ENCODE measurements around the gene SORCS2.

The SORCS2 gene

GRCh38 chr4:7763106-7763505, 570.8 kb downstream of the SORCS2 start:
- peaks cover 13% of the 10 kb centered on the region for H3K4me1 Mint-ChIP-seq (ENCODE audit: low read depth)
- DNase-seq (ENCODE audit: low spot score), result no peak
- H3K27me3 Mint-ChIP-seq (ENCODE audit: low read depth), result no peaks in the 10 kb centered on the region
- H3K9me3 Mint-ChIP-seq, result no peaks in the 10 kb centered on the region
- peaks cover 1% of the 10 kb centered on the region for H3K36me3 Mint-ChIP-seq (ENCODE audit: low read depth)
- no peak overlapping the region for H3K27ac Mint-ChIP-seq
- H3K4me3 Mint-ChIP-seq, result no peak overlapping the region

GRCh38 chr4:7763788-7764187, 571.5 kb downstream of the SORCS2 start:
- Mint-ChIP-seq H3K27ac (no peak overlapping the region), H3K4me3 (no peak overlapping the region), H3K9me3 (no peaks in the 10 kb centered on the region), H3K36me3 (ENCODE audit: low read depth) (peaks cover 1% of the 10 kb centered on the region), H3K27me3 (ENCODE audit: low read depth) (no peaks in the 10 kb centered on the region), H3K4me1 (ENCODE audit: low read depth) (peaks cover 8% of the 10 kb centered on the region)
- no peak for DNase-seq (ENCODE audit: low spot score)

- Mint-ChIP-seq H3K9me3 (no peaks in the 10 kb centered on the region), H3K4me1 (ENCODE audit: low read depth) (peaks cover 3% of the 10 kb centered on the region), H3K36me3 (ENCODE audit: low read depth) (no peaks in the 10 kb centered on the region), H3K4me3 (no peak overlapping the region), H3K27me3 (ENCODE audit: low read depth) (no peaks in the 10 kb centered on the region), H3K27ac (no peak overlapping the region)
- DNase-seq (ENCODE audit: low spot score), result no peak
Observed at GRCh38 chr4:7764466-7764865, 572.1 kb downstream of the SORCS2 start.

GRCh38 chr4:7765666-7766065, 573.3 kb downstream of the SORCS2 start:
- no peak overlapping the region for H3K4me3 Mint-ChIP-seq
- no peak overlapping the region for H3K27ac Mint-ChIP-seq
- H3K4me1 Mint-ChIP-seq (ENCODE audit: low read depth), result peaks cover 4% of the 10 kb centered on the region
- no peaks in the 10 kb centered on the region for H3K9me3 Mint-ChIP-seq
- no peaks in the 10 kb centered on the region for H3K36me3 Mint-ChIP-seq (ENCODE audit: low read depth)
- H3K27me3 Mint-ChIP-seq (ENCODE audit: low read depth), result no peaks in the 10 kb centered on the region
- DNase-seq (ENCODE audit: low spot score), result no peak

GRCh38 chr4:7766086-7766485, 573.7 kb downstream of the SORCS2 start:
- Mint-ChIP-seq H3K4me3 (no peak overlapping the region), H3K27ac (no peak overlapping the region), H3K36me3 (ENCODE audit: low read depth) (no peaks in the 10 kb centered on the region)

GRCh38 chr4:7766661-7767345, 574.5 kb downstream of the SORCS2 start:
- Mint-ChIP-seq H3K9me3 (no peaks in the 10 kb centered on the region), H3K36me3 (ENCODE audit: low read depth) (no peaks in the 10 kb centered on the region), H3K4me1 (ENCODE audit: low read depth) (peaks cover 14% of the 10 kb centered on the region), H3K27ac (no peak overlapping the region), H3K27me3 (ENCODE audit: low read depth) (no peaks in the 10 kb centered on the region), H3K4me3 (no peak overlapping the region)
- no peak for DNase-seq (ENCODE audit: low spot score)

More at GRCh38 chr4:7766086-7766485, 573.7 kb downstream of the SORCS2 start:
- no peak for DNase-seq (ENCODE audit: low spot score)
- Mint-ChIP-seq H3K9me3 (no peaks in the 10 kb centered on the region), H3K27me3 (ENCODE audit: low read depth) (no peaks in the 10 kb centered on the region), H3K4me1 (ENCODE audit: low read depth) (peaks cover 8% of the 10 kb centered on the region)

GRCh38 chr4:7767526-7767925, 575.2 kb downstream of the SORCS2 start:
- no peaks in the 10 kb centered on the region for H3K27me3 Mint-ChIP-seq (ENCODE audit: low read depth)
- no peak overlapping the region for H3K27ac Mint-ChIP-seq
- no peak overlapping the region for H3K4me3 Mint-ChIP-seq
- H3K4me1 Mint-ChIP-seq (ENCODE audit: low read depth), result peaks cover 16% of the 10 kb centered on the region
- H3K36me3 Mint-ChIP-seq (ENCODE audit: low read depth), result no peaks in the 10 kb centered on the region
- no peaks in the 10 kb centered on the region for H3K9me3 Mint-ChIP-seq
- no peak for DNase-seq (ENCODE audit: low spot score)

GRCh38 chr4:7767966-7768365, 575.6 kb downstream of the SORCS2 start:
- DNase-seq (ENCODE audit: low spot score), result no peak

GRCh38 chr4:7768736-7769135, 576.4 kb downstream of the SORCS2 start:
- Mint-ChIP-seq H3K27ac (no peak overlapping the region), H3K9me3 (no peaks in the 10 kb centered on the region), H3K4me1 (ENCODE audit: low read depth) (peaks cover 16% of the 10 kb centered on the region), H3K4me3 (no peak overlapping the region), H3K27me3 (ENCODE audit: low read depth) (no peaks in the 10 kb centered on the region), H3K36me3 (ENCODE audit: low read depth) (no peaks in the 10 kb centered on the region)
- DNase-seq (ENCODE audit: low spot score), result no peak

More at GRCh38 chr4:7767966-7768365, 575.6 kb downstream of the SORCS2 start:
- no peaks in the 10 kb centered on the region for H3K27me3 Mint-ChIP-seq (ENCODE audit: low read depth)
- H3K4me3 Mint-ChIP-seq, result no peak overlapping the region
- H3K36me3 Mint-ChIP-seq (ENCODE audit: low read depth), result no peaks in the 10 kb centered on the region
- H3K9me3 Mint-ChIP-seq, result no peaks in the 10 kb centered on the region
- peaks cover 16% of the 10 kb centered on the region for H3K4me1 Mint-ChIP-seq (ENCODE audit: low read depth)
- H3K27ac Mint-ChIP-seq, result no peak overlapping the region

- Mint-ChIP-seq H3K4me3 (no peak overlapping the region), H3K4me1 (ENCODE audit: low read depth) (peaks cover 16% of the 10 kb centered on the region), H3K27ac (peak overlapping the region; percentile 19), H3K36me3 (ENCODE audit: low read depth) (no peaks in the 10 kb centered on the region), H3K9me3 (no peaks in the 10 kb centered on the region), H3K27me3 (ENCODE audit: low read depth) (no peaks in the 10 kb centered on the region)
- no peak for DNase-seq (ENCODE audit: low spot score)
Observed at GRCh38 chr4:7769396-7770223, 577.3 kb downstream of the SORCS2 start.

- no peaks in the 10 kb centered on the region for H3K36me3 Mint-ChIP-seq (ENCODE audit: low read depth)
- H3K27me3 Mint-ChIP-seq (ENCODE audit: low read depth), result no peaks in the 10 kb centered on the region
- DNase-seq (ENCODE audit: low spot score), result no peak
- no peaks in the 10 kb centered on the region for H3K9me3 Mint-ChIP-seq
- H3K27ac Mint-ChIP-seq, result peak overlapping the region; percentile 61
- H3K4me3 Mint-ChIP-seq, result peak overlapping the region; percentile 46
- H3K4me1 Mint-ChIP-seq (ENCODE audit: low read depth), result peaks cover 16% of the 10 kb centered on the region
Observed at GRCh38 chr4:7770224-7771050, 578.1 kb downstream of the SORCS2 start.

- peak overlapping the region; percentile 46 for H3K4me3 Mint-ChIP-seq
- no peaks in the 10 kb centered on the region for H3K36me3 Mint-ChIP-seq (ENCODE audit: low read depth)
- H3K27ac Mint-ChIP-seq, result peak overlapping the region; percentile 55
- peaks cover 16% of the 10 kb centered on the region for H3K4me1 Mint-ChIP-seq (ENCODE audit: low read depth)
- H3K27me3 Mint-ChIP-seq (ENCODE audit: low read depth), result no peaks in the 10 kb centered on the region
- peak; percentile 33 for DNase-seq (ENCODE audit: low spot score)
- no peaks in the 10 kb centered on the region for H3K9me3 Mint-ChIP-seq
Observed at GRCh38 chr4:7771056-7771455, 578.7 kb downstream of the SORCS2 start.

- Mint-ChIP-seq H3K27me3 (ENCODE audit: low read depth) (no peaks in the 10 kb centered on the region), H3K4me3 (no peak overlapping the region), H3K36me3 (ENCODE audit: low read depth) (no peaks in the 10 kb centered on the region), H3K27ac (no peak overlapping the region), H3K4me1 (ENCODE audit: low read depth) (peaks cover 16% of the 10 kb centered on the region), H3K9me3 (no peaks in the 10 kb centered on the region)
- DNase-seq (ENCODE audit: low spot score), result no peak
Observed at GRCh38 chr4:7771541-7772507, 579.5 kb downstream of the SORCS2 start.
